Neural cell (in vitro differentiated cells): ENCODE measurements around the gene DNAJB8. TPM values are rescaled to one million over a fixed set of nuclear protein-coding genes. Genes with fewer than 3 reads are reported as not detected.

ENCODE experiments used
- H2AFZ ChIP-seq: fragments of 200-600, 300-800 bp; sonication (generic), shearing (Covaris generic); 2 replicates; pipeline ENCODE4 v1.6.0; 2014; ENCODE audit warnings: low read depth, mild to moderate bottlenecking, antibody characterized with exemption, low read length, moderate library complexity
- H3F3A ChIP-seq: fragments of 200-600 bp; shearing (Covaris generic); 2 replicates; pipeline ENCODE4 v1.6.1; 2016; ENCODE audit warnings: mild to moderate bottlenecking, moderate library complexity, mixed read lengths, antibody characterized with exemption, low read length; ENCODE audit not compliant: insufficient read depth, poor library complexity, severe bottlenecking
- H3K27ac ChIP-seq: fragments of 200-600, 300-800 bp; sonication (generic), shearing (Covaris generic); 2 replicates; pipeline ENCODE4 v1.5.1; 2014; ENCODE audit warnings: mild to moderate bottlenecking, low read length, moderate library complexity
- H3K27me3 ChIP-seq: fragments of 300-800, 200-600 bp; sonication (generic), shearing (Covaris generic); 2 replicates; pipeline ENCODE4 v1.6.0; 2014; ENCODE audit warnings: mild to moderate bottlenecking, low read depth, low read length, moderate library complexity; ENCODE audit not compliant: insufficient read depth
- H3K36me3 ChIP-seq: fragments of 300-800, 200-600 bp; sonication (generic), shearing (Covaris generic); 2 replicates; pipeline ENCODE4 v1.5.1; 2014; ENCODE audit warnings: mild to moderate bottlenecking, antibody characterized with exemption, low read length, moderate library complexity; ENCODE audit not compliant: insufficient read depth
- H3K4me2 ChIP-seq: fragments of 300-800, 200-600 bp; sonication (generic), shearing (Covaris generic); 2 replicates; pipeline ENCODE4 v1.6.0; 2014; ENCODE audit warnings: mild to moderate bottlenecking, low read length
- H3K4me3 ChIP-seq: fragments of 300-800, 200-600 bp; sonication (generic), shearing (Covaris generic); 2 replicates; pipeline ENCODE4 v1.5.1; 2014; ENCODE audit warnings: mild to moderate bottlenecking, low read length, moderate library complexity
- H3K79me2 ChIP-seq: fragments of 200-600 bp; shearing (Covaris generic); replicated peaks from 2 replicates; pipeline ENCODE4 v1.6.0; 2014; ENCODE audit warnings: mild to moderate bottlenecking, low read length, moderate library complexity; ENCODE audit not compliant: insufficient read depth
- H3K9ac ChIP-seq: fragments of 300-800, 200-600 bp; sonication (generic), shearing (Covaris generic); 2 replicates; pipeline ENCODE4 v1.6.1; 2016; ENCODE audit warnings: mild to moderate bottlenecking, low read length, mixed read lengths
- H3K9me2 ChIP-seq: fragments of 200-600 bp; shearing (Covaris generic); 2 replicates; pipeline ENCODE4 v1.6.1; 2016; ENCODE audit warnings: mild to moderate bottlenecking, low read length, mixed read lengths; ENCODE audit not compliant: insufficient read depth
- H3K9me3 ChIP-seq: fragments of 200-600, 300-800 bp; sonication (generic), shearing (Covaris generic); 2 replicates; pipeline ENCODE4 v1.6.1; 2016; ENCODE audit warnings: mild to moderate bottlenecking, mixed run types, low read length, moderate library complexity, mixed read lengths
- H4K20me1 ChIP-seq: fragments of 200-600 bp; shearing (Covaris generic); 2 replicates; pipeline ENCODE4 v1.6.1; 2016; ENCODE audit warnings: mild to moderate bottlenecking, mixed run types; ENCODE audit not compliant: insufficient read depth
- EP300 ChIP-seq: fragments of 450-650 bp; conservative IDR thresholded peaks from 2 replicates; pipeline ENCODE4 v1.6.1; 2014; ENCODE audit warnings: antibody characterized with exemption, mild to moderate bottlenecking, moderate library complexity; ENCODE audit not compliant: poor library complexity, severe bottlenecking
- EZH2 ChIP-seq: fragments of 200-600, 300-800 bp; shearing (Covaris generic), sonication (generic); IDR thresholded peaks from 2 replicates; pipeline ENCODE4 v1.6.1; 2014; ENCODE audit warnings: antibody characterized with exemption, low read length, borderline replicate concordance, mild to moderate bottlenecking; ENCODE audit not compliant: insufficient read depth, poor library complexity, severe bottlenecking
- MXI1 ChIP-seq: fragments of 450-650 bp; conservative IDR thresholded peaks from 2 replicates; pipeline ENCODE4 v1.6.1; 2014; ENCODE audit warnings: antibody characterized with exemption, mild to moderate bottlenecking; ENCODE audit not compliant: poor library complexity, severe bottlenecking
- POLR2AphosphoS5 ChIP-seq: IDR thresholded peaks from 2 replicates; pipeline ENCODE4 v1.6.1; 2012
- RAD21 ChIP-seq: fragments of 450-650 bp; conservative IDR thresholded peaks from 2 replicates; pipeline ENCODE4 v1.6.1; 2014; ENCODE audit warnings: antibody characterized with exemption, mild to moderate bottlenecking, moderate library complexity
- SMC3 ChIP-seq: fragments of 450-650 bp; conservative IDR thresholded peaks from 2 replicates; pipeline ENCODE4 v1.6.1; 2014; ENCODE audit warnings: antibody characterized with exemption, mild to moderate bottlenecking, moderate library complexity; ENCODE audit not compliant: poor library complexity
- TAF1 ChIP-seq: IDR thresholded peaks from 2 replicates; pipeline ENCODE4 v1.6.1; 2012; ENCODE audit warnings: low read depth
- polyA plus RNA-seq: library from polyadenylated mRNA; depleted of rRNA; stranded (reverse); fragments of >200 nt; gene quantifications from 2 replicates; pipeline ENCODE4 v1.2.3, GENCODE V29; 2014
- TF ChIP-seq, protein P1 (sequence below): fragments of 450-650 bp; IDR thresholded peaks from 2 replicates; pipeline ENCODE4 v1.5.1; 2014; ENCODE audit warnings: antibody characterized with exemption, mild to moderate bottlenecking, moderate library complexity; ENCODE audit not compliant: poor library complexity, severe bottlenecking
- TF ChIP-seq, protein P2 (sequence below): IDR thresholded peaks from 2 replicates; pipeline ENCODE4 v1.6.1; 2012; ENCODE audit warnings: borderline replicate concordance

The DNAJB8 gene
- polyA plus RNA-seq, 1 donor from 2014 or later: not detected

DNA sequence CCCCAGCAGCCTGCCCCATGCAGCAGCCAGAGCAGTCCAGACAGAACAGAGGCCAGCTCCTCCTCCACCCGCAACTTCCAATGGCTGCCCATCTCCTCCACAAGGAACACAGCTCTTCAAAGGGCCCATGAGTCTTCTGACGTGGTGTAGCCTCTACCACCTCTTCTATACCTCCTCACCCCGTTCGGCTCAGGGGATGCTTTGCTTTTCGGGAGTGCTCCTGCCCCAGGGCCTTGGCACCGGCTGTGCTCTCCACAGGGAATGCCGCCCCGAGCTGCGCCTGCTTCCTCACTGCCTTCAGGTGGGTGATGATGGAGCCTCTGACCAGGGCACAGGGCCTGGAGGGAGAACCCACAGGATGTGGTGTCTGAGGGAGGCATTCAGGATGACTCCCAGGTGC lies 14.6 kb downstream of the DNAJB8 start:
- no peaks in the 10 kb centered on the region for H3K36me3 ChIP-seq
- no peaks in the 10 kb centered on the region for H3F3A ChIP-seq
- H3K27ac ChIP-seq: no peak overlapping the region
- H3K9me2 ChIP-seq: no peaks in the 10 kb centered on the region
- H3K79me2 ChIP-seq: no peaks in the 10 kb centered on the region
- H3K4me2 ChIP-seq: no peak overlapping the region
- no peak overlapping the region for H2AFZ ChIP-seq
- H3K27me3 ChIP-seq: no peaks in the 10 kb centered on the region
- H3K4me3 ChIP-seq: no peak overlapping the region
- H4K20me1 ChIP-seq: no peaks in the 10 kb centered on the region
- TF ChIP-seq, protein P1, sequence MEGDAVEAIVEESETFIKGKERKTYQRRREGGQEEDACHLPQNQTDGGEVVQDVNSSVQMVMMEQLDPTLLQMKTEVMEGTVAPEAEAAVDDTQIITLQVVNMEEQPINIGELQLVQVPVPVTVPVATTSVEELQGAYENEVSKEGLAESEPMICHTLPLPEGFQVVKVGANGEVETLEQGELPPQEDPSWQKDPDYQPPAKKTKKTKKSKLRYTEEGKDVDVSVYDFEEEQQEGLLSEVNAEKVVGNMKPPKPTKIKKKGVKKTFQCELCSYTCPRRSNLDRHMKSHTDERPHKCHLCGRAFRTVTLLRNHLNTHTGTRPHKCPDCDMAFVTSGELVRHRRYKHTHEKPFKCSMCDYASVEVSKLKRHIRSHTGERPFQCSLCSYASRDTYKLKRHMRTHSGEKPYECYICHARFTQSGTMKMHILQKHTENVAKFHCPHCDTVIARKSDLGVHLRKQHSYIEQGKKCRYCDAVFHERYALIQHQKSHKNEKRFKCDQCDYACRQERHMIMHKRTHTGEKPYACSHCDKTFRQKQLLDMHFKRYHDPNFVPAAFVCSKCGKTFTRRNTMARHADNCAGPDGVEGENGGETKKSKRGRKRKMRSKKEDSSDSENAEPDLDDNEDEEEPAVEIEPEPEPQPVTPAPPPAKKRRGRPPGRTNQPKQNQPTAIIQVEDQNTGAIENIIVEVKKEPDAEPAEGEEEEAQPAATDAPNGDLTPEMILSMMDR: no peak
- TF ChIP-seq POLR2AphosphoS5: no peak
- no peak for TF ChIP-seq EP300
- no peak for TF ChIP-seq MXI1
- TF ChIP-seq, protein P2, sequence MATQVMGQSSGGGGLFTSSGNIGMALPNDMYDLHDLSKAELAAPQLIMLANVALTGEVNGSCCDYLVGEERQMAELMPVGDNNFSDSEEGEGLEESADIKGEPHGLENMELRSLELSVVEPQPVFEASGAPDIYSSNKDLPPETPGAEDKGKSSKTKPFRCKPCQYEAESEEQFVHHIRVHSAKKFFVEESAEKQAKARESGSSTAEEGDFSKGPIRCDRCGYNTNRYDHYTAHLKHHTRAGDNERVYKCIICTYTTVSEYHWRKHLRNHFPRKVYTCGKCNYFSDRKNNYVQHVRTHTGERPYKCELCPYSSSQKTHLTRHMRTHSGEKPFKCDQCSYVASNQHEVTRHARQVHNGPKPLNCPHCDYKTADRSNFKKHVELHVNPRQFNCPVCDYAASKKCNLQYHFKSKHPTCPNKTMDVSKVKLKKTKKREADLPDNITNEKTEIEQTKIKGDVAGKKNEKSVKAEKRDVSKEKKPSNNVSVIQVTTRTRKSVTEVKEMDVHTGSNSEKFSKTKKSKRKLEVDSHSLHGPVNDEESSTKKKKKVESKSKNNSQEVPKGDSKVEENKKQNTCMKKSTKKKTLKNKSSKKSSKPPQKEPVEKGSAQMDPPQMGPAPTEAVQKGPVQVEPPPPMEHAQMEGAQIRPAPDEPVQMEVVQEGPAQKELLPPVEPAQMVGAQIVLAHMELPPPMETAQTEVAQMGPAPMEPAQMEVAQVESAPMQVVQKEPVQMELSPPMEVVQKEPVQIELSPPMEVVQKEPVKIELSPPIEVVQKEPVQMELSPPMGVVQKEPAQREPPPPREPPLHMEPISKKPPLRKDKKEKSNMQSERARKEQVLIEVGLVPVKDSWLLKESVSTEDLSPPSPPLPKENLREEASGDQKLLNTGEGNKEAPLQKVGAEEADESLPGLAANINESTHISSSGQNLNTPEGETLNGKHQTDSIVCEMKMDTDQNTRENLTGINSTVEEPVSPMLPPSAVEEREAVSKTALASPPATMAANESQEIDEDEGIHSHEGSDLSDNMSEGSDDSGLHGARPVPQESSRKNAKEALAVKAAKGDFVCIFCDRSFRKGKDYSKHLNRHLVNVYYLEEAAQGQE: no peak
- no peak for TF ChIP-seq EZH2
- no peak for TF ChIP-seq TAF1
- no peak overlapping the region for H3K9ac ChIP-seq
- no peaks in the 10 kb centered on the region for H3K9me3 ChIP-seq

DNA sequence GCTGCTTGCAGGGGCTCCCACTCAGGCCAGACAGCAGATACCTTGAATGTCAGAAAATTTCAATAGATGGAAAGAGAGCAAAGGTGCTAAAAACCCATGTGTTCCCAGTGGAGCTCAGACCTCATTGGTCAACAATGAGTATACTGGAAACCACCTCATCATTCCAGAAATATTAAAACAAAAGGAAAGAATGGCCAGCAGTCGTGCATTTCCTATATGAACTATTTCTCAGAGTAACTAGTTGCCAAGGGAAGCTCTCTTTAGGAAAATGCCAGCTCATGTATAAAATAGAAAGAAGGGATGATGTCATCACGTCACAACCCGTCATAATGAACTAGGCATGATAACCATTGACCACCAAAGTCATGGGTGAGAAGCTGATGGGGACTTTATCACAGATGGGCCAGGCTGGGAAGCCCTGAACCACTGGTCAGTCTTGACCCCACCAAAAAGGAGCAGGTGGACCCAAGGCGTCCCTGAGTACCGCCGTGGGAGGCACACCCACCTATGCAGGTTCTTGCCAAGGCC lies 17.5 kb downstream of the DNAJB8 start:
- no peaks in the 10 kb centered on the region for H3F3A ChIP-seq
- no peaks in the 10 kb centered on the region for H3K9me3 ChIP-seq
- H4K20me1 ChIP-seq: no peaks in the 10 kb centered on the region
- no peak overlapping the region for H3K4me2 ChIP-seq
- no peak overlapping the region for H3K4me3 ChIP-seq
- no peak overlapping the region for H3K9ac ChIP-seq
- no peaks in the 10 kb centered on the region for H3K27me3 ChIP-seq
- H3K27ac ChIP-seq: no peak overlapping the region
- TF ChIP-seq, protein P1: no peak
- no peak for TF ChIP-seq TAF1
- TF ChIP-seq MXI1: no peak
- no peak for TF ChIP-seq RAD21
- TF ChIP-seq SMC3: no peak
- no peak for TF ChIP-seq EZH2
- TF ChIP-seq EP300: no peak
- TF ChIP-seq POLR2AphosphoS5: no peak
- no peaks in the 10 kb centered on the region for H3K36me3 ChIP-seq
- no peaks in the 10 kb centered on the region for H3K9me2 ChIP-seq
- H3K79me2 ChIP-seq: no peaks in the 10 kb centered on the region
- H2AFZ ChIP-seq: no peak overlapping the region
